HepG2 (cell line): ENCODE data around the gene SLC48A1. TPM values are rescaled to one million over a fixed set of nuclear protein-coding genes. Genes with fewer than 3 reads are reported as not detected.

ENCODE experiments used
- ATAC-seq: fragments of 200-7000 bp; cut with Tn5 transposase; 3 replicates; pipeline ENCODE4 v1.9.1; 2020; ENCODE audit warnings: mild to moderate bottlenecking, moderate library complexity
- BruUV-seq: library from RNA; stranded (reverse); fragments of 400-500 nt; replicated peaks from 2 replicates; lab custom pipeline; 2021; lab: Mats Ljungman, UMichigan
- CTCF ChIA-PET: fragments of 300-600 bp; formaldehyde crosslinking; extraction: SDS; loops from one replicate; lab custom pipeline; 2021; ENCODE audit warnings: low total read pairs, inconsistent platforms, low intra/inter-chr PET ratio; lab: Yijun Ruan, JAX
- POLR2A ChIA-PET: fragments of 350-600 bp; sonication (Branson Sonifier 250); formaldehyde crosslinking; loops from one replicate; lab custom pipeline; 2020; ENCODE audit warnings: antibody characterized with exemption, inconsistent platforms; lab: Yijun Ruan, JAX
- DNase-seq: peaks from one replicate; pipeline ENCODE4 v3.0.0-alpha.2; 2015; ENCODE audit warnings: low spot score
- FAIRE-seq: peaks from 3 replicates; lab custom pipeline; 2011; peaks lifted over from hg19 to GRCh38; lab: Jason Lieb, UNC
- H2AFZ ChIP-seq: one replicate; pipeline ENCODE4 v1.6.1; 2011; ENCODE audit warnings: low read length, inconsistent platforms
- H3K27ac ChIP-seq: fragments of 300-600 bp; 3 replicates; pipeline ENCODE4 v1.8.0; 2011; ENCODE audit warnings: mixed run types, mild to moderate bottlenecking, mixed read lengths, low read length, inconsistent platforms; ENCODE audit not compliant: insufficient read depth; ENCODE audit errors: extremely low read length
- H3K27me3 ChIP-seq, 2 experiments: fragments of 200-600 bp in 1 of 2; 2 replicates in 1 of 2; 3 replicates in 1 of 2; pipeline versions ENCODE4 v1.6.0 to v1.8.0; 2011; ENCODE audit warnings: low read length in 2 of 2, mild to moderate bottlenecking in 2 of 2, moderate library complexity in 2 of 2, inconsistent platforms in 1 of 2; ENCODE audit not compliant: insufficient read depth in 2 of 2, control insufficient read depth in 1 of 2
- H3K36me3 ChIP-seq, 2 experiments: fragments of 200-600 bp in 1 of 2; replicated peaks in 1 of 2; 2 replicates in 1 of 2; 3 replicates in 1 of 2; pipeline versions ENCODE4 v1.5.1 to v1.8.0; 2011; ENCODE audit warnings: low read length in 2 of 2, inconsistent platforms in 1 of 2; ENCODE audit not compliant: insufficient read depth in 2 of 2, control insufficient read depth in 1 of 2
- H3K4me1 ChIP-seq: 2 replicates; pipeline ENCODE4 v1.5.1; 2012; ENCODE audit warnings: low read length, inconsistent platforms; ENCODE audit not compliant: insufficient read depth
- H3K4me2 ChIP-seq: 2 replicates; pipeline ENCODE4 v1.6.0; 2011; ENCODE audit warnings: low read depth, low read length, inconsistent platforms
- H3K4me3 ChIP-seq, 3 experiments: fragments of 200-600 bp in 1 of 3; sonication (generic), shearing (Covaris generic) in 1 of 3; replicated peaks in 1 of 3; 2 replicates each; pipeline ENCODE4 v1.5.1; 2011 to 2016; ENCODE audit warnings: low read length in 3 of 3, inconsistent platforms in 2 of 3, low read depth in 2 of 3, mild to moderate bottlenecking in 2 of 3, control low read depth in 1 of 3, mixed read lengths in 1 of 3; ENCODE audit not compliant: insufficient read depth in 1 of 3
- H3K79me2 ChIP-seq: one replicate; pipeline ENCODE4 v1.6.1; 2011; ENCODE audit warnings: low read length, inconsistent platforms; ENCODE audit not compliant: insufficient read depth
- H3K9ac ChIP-seq: 2 replicates; pipeline ENCODE4 v1.6.0; 2011; ENCODE audit warnings: mild to moderate bottlenecking, low read depth, low read length, inconsistent platforms; ENCODE audit not compliant: insufficient read depth
- H3K9me3 ChIP-seq: 2 replicates; pipeline ENCODE4 v1.5.1; 2012; ENCODE audit warnings: mild to moderate bottlenecking, low read length
- H4K20me1 ChIP-seq: 2 replicates; pipeline ENCODE4 v1.6.0; 2011; ENCODE audit warnings: inconsistent platforms, mild to moderate bottlenecking, low read length, moderate library complexity; ENCODE audit not compliant: insufficient read depth
- ATF7 ChIP-seq, 2 experiments: fragments of 450-650 bp in 1 of 2; sonication (generic) in 1 of 2; formaldehyde crosslinking in 1 of 2; IDR thresholded peaks; 2 replicates each; pipeline versions ENCODE4 v1.4.0 to v1.6.1; 2016 to 2020; ENCODE audit warnings: antibody characterized with exemption in 1 of 2, mild to moderate bottlenecking in 1 of 2, missing genetic modification reagents in 1 of 2
- CREB1 ChIP-seq, 2 experiments: fragments of 450-650 bp in 1 of 2; IDR thresholded peaks; 2 replicates each; pipeline ENCODE4 v1.6.1; 2016 to 2017; ENCODE audit warnings: control low read depth in 1 of 2, mild to moderate bottlenecking in 1 of 2, missing compliant biosample characterization in 1 of 2, missing genetic modification characterization in 1 of 2
- HNRNPL ChIP-seq: fragments of 200-400 bp; formaldehyde crosslinking; IDR thresholded peaks from 2 replicates; pipeline ENCODE4 v1.6.1; 2017; ENCODE audit warnings: mild to moderate bottlenecking, low read depth, low read length
- ZFP37 ChIP-seq: sonication (generic); formaldehyde crosslinking; IDR thresholded peaks from 2 replicates; pipeline ENCODE4 v1.4.0; 2020; ENCODE audit warnings: missing genetic modification reagents, borderline replicate concordance
- ZNF224 ChIP-seq: sonication (generic); formaldehyde crosslinking; IDR thresholded peaks from 2 replicates; pipeline ENCODE4 v1.5.0; 2020; ENCODE audit warnings: mild to moderate bottlenecking, missing genetic modification reagents
- WGBS: methylation state at CpG from one replicate; pipeline ENCODE4 v1.1.6; 2017; ENCODE audit warnings: low lambda C conversion rate; 5-methylcytosine and 5-hydroxymethylcytosine counted together
- in situ Hi-C: cut with HindIII; loops from 2 replicates; pipeline ENCODE4 v1.10.0; 2017; ENCODE audit warnings: low pct_unique_long_range_greater_than_20kb; ENCODE audit not compliant: extremely low pct_ligation_motif_present
- intact Hi-C: fragments of 100-400 bp; cut with micrococcal nuclease; formaldehyde crosslinking; loops from one replicate; pipeline ENCODE4 v1.10.0; 2022; ENCODE audit not compliant: unreplicated experiment
- polyA plus RNA-seq, 8 experiments: library from polyadenylated mRNA; depleted of rRNA in 3 of 8; stranded (reverse) in 7 of 8; unstranded in 1 of 8; fragments of >200 nt; fragmentation: Illumina TruSeq in 4 of 8; extraction: Trizol in 4 of 8; gene quantifications; 2 replicates each; pipeline versions ENCODE4 v1.2.1 to v1.2.3, GENCODE V29; 2011 to 2016; ENCODE audit warnings: low read depth in 4 of 8, missing spikeins in 1 of 8, mixed read lengths in 1 of 8; ENCODE audit not compliant: insufficient read depth in 1 of 8
- total RNA-seq, 5 experiments: library from RNA; depleted of rRNA; stranded (reverse); fragments of >200 nt; fragmentation: Illumina TruSeq; extraction: Trizol; gene quantifications; 2 replicates each; pipeline ENCODE4 v1.2.3, GENCODE V29; 2016; ENCODE audit warnings: low read depth in 1 of 5
- TF ChIP-seq, protein P1 (sequence below), 2 experiments: fragments of 450-650 bp in 1 of 2; sonication (generic) in 1 of 2; formaldehyde crosslinking; IDR thresholded peaks; 2 replicates each; pipeline versions ENCODE4 v1.5.0 to v1.8.0; 2020 to 2022; ENCODE audit warnings: mild to moderate bottlenecking in 1 of 2, missing genetic modification reagents in 1 of 2
- TF ChIP-seq, protein P2 (sequence below): sonication (generic); formaldehyde crosslinking; IDR thresholded peaks from 2 replicates; pipeline ENCODE4; 2020; ENCODE audit warnings: missing genetic modification reagents, mild to moderate bottlenecking, borderline replicate concordance
- TF ChIP-seq, protein P3 (sequence below): sonication (generic); formaldehyde crosslinking; IDR thresholded peaks from 2 replicates; pipeline ENCODE4 v1.5.0; 2020; ENCODE audit warnings: mild to moderate bottlenecking, missing genetic modification reagents, borderline replicate concordance

The SLC48A1 gene
- total and polyA plus RNA-seq, 2 of the 13 experiments (the other 11 are each of a cell fraction or from before 2014, with no cell fraction given): 2.2 to 3.7 TPM

DNA sequence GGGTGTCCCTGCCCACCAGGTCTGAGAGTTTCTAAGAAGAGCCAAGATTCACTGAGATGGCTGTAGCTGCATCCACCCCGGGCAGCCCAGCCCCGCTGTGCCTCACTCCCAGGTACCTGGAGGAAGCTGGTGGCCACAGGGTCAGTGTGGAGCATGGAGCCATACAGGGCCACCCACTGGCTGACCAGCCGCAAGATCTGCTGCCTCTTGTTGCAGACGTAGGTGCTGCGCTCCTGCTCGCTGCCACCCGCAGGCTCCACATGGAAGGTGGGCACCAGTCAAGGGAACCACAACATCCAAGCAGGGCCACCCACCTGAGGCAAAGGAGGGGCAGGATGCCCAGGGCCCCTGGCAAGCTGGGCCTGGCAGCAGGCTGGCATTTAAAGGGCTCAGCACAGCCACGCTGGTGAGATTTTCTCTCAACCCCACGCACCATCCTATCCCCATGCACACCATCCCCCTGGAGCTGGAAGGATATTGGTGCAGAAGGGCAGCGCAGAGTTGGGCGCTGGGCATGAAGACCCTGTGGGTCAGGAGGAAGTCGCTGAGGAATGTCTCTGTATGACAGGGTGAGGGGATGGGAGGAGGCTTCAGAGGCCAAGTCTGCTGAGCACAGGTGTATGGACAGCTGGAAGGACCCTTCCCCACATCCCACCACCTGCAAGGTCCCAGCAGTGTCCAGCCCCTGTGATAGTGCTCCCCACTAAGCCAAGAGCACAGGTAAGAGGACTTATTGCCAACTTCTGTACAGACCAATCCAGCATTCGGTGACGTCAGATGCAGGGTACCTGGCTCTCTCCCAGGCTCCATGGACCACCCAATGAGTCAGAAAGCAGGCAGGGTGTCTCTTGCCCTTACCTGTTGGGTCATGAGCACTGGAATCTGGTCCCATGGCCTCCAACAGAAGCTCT, 25.2 kb upstream of the SLC48A1 start:
- H3K27ac ChIP-seq: no peak overlapping the region
- H3K27me3 ChIP-seq: peaks cover 17 to 63% of the 10 kb centered on the region in 2 experiments; a peak in 4 of 5 replicates
- H3K9me3 ChIP-seq: no peaks in the 10 kb centered on the region
- in situ Hi-C loops: no loop called here
- H4K20me1 ChIP-seq: no peaks in the 10 kb centered on the region
- POLR2A ChIA-PET: no interaction called here
- 67% methylated on average over 3 of the region's 14 CpGs for WGBS
- intact Hi-C loops: no loop called here
- no peak overlapping the region for H3K4me3 ChIP-seq
- H3K4me2 ChIP-seq: no peak overlapping the region
- H2AFZ ChIP-seq: no peak overlapping the region
- no peak overlapping the region for H3K9ac ChIP-seq
- FAIRE-seq: no peak
- CTCF ChIA-PET: interaction anchor here (1.1 kb wide), 1 partner anchor 11 kb away, joined by 3 read pairs; the partner anchor contains the start of gene RAPGEF3
- no peak for DNase-seq
- ATAC-seq: no peak
- no peaks in the 10 kb centered on the region for H3K36me3 ChIP-seq
- peaks cover 14% of the 10 kb centered on the region for H3K4me1 ChIP-seq
- TF ChIP-seq, protein P1, sequence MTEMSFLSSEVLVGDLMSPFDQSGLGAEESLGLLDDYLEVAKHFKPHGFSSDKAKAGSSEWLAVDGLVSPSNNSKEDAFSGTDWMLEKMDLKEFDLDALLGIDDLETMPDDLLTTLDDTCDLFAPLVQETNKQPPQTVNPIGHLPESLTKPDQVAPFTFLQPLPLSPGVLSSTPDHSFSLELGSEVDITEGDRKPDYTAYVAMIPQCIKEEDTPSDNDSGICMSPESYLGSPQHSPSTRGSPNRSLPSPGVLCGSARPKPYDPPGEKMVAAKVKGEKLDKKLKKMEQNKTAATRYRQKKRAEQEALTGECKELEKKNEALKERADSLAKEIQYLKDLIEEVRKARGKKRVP (CRISPR knock-in tag; IDR thresholded peaks at IDR 0.05): no peak
- TF ChIP-seq CREB1 (IDR thresholded peaks at IDR 0.05) (peak; percentile 89), CREB1 (CRISPR knock-in tag; IDR thresholded peaks at IDR 0.05) (no peak), ZFP37 (no peak), HNRNPL (0 out of 2 replicates have a peak, but pooled peaks have one; percentile 16), ZNF224 (no peak), ATF7 (IDR thresholded peaks at IDR 0.05) (peak; percentile 74), ATF7 (CRISPR knock-in tag; IDR thresholded peaks at IDR 0.05) (no peak)
- TF ChIP-seq, protein P2, sequence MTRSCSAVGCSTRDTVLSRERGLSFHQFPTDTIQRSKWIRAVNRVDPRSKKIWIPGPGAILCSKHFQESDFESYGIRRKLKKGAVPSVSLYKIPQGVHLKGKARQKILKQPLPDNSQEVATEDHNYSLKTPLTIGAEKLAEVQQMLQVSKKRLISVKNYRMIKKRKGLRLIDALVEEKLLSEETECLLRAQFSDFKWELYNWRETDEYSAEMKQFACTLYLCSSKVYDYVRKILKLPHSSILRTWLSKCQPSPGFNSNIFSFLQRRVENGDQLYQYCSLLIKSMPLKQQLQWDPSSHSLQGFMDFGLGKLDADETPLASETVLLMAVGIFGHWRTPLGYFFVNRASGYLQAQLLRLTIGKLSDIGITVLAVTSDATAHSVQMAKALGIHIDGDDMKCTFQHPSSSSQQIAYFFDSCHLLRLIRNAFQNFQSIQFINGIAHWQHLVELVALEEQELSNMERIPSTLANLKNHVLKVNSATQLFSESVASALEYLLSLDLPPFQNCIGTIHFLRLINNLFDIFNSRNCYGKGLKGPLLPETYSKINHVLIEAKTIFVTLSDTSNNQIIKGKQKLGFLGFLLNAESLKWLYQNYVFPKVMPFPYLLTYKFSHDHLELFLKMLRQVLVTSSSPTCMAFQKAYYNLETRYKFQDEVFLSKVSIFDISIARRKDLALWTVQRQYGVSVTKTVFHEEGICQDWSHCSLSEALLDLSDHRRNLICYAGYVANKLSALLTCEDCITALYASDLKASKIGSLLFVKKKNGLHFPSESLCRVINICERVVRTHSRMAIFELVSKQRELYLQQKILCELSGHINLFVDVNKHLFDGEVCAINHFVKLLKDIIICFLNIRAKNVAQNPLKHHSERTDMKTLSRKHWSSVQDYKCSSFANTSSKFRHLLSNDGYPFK (CRISPR knock-in tag): no peak
- TF ChIP-seq, protein P3, sequence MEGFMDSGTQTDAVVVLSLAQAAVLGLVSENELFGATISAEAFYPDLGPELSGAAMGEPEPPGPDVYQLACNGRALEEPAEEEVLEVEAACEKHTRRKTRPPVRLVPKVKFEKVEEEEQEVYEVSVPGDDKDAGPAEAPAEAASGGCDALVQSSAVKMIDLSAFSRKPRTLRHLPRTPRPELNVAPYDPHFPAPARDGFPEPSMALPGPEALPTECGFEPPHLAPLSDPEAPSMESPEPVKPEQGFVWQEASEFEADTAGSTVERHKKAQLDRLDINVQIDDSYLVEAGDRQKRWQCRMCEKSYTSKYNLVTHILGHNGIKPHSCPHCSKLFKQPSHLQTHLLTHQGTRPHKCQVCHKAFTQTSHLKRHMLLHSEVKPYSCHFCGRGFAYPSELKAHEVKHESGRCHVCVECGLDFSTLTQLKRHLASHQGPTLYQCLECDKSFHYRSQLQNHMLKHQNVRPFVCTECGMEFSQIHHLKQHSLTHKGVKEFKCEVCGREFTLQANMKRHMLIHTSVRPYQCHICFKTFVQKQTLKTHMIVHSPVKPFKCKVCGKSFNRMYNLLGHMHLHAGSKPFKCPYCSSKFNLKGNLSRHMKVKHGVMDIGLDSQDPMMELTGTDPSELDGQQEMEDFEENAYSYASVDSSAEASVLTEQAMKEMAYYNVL (CRISPR knock-in tag): no peak
- BruUV-seq: no TSS peak
- H3K79me2 ChIP-seq: no peaks in the 10 kb centered on the region
